GM18907 (cell line): ENCODE measurements around the gene PDE6G.
A peak's percentile ranks its signal among the peaks of the same experiment; 100 is the strongest.

Source experiments
- ATAC-seq: cut with Tn5 transposase; IDR thresholded peaks from one replicate; pipeline ENCODE4 v1.9.1; 2021; ENCODE audit warnings: mild to moderate bottlenecking, moderate library complexity; ENCODE audit not compliant: unreplicated experiment

The PDE6G gene

DNA sequence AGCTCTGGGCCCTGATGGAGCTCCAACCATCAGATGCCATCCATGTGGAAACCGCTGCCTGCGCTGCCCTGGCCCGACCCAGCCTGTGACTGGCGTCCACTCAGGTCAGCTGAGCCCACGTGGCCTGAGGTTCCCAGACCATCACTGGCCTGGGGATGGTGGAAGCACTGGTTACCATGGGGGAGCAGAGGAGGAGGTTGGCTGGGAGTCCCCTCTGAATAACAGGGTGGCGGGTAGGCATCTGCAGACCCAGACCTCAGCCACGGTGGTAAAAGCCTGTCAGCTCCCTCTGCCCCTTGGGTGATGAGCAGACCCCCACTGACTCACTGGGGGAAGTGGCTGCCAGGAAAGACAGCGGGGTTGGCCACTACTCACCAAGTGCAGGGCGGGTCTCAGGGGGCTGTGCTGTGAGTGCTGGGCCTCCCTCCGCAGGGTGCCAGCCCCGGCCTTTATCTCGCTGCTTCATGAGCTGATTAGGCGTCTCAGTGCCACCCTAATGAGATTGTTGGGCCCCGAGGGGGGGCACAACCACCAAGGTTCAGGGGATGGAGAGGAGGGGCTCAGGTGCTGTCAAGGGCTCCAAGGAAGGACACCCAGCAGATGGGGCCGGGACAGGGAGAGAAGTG, at the start of gene PDE6G:
Gene PDE6G, minus strand, starts transcription at position 425 of the 626 bp plus-strand sequence. CDS start 3,237 bp downstream, outside the sequence.
- no peak for ATAC-seq

DNA sequence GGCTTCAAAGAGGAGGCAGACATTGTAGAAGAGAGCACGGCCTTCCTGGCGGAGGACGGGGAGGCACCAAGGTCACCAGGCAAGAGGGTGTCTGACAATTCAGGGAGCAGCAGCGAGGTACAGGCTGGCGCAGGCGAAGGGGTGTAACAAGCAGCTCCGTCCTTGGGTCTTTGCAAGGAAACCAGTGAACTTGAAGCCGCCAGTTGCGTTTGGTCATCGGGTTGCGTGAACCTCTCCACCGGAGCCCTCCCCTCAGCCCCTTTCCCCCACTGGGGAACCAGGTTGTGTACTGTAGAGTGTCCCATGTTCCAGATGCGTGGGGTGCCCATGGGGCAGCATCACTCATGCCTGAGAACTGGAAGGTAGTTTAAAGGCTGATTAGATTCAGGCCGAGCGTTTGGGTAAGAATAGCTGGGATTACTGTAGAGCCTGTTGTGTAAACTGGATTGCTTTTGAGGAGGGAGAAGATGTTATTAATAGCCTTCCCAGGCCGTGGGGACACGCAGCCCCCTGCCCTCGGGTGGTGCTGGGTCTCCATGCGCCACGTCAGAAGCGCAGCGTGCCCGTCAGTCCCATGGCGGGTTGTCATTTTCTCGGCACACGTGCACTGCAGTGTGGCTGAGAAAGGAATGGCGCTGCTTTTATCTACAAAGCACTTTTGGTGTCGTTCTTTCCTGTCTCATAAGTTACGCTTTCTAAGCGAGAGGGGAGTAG, 49.3 kb upstream of the PDE6G start:
- no peak for ATAC-seq

DNA sequence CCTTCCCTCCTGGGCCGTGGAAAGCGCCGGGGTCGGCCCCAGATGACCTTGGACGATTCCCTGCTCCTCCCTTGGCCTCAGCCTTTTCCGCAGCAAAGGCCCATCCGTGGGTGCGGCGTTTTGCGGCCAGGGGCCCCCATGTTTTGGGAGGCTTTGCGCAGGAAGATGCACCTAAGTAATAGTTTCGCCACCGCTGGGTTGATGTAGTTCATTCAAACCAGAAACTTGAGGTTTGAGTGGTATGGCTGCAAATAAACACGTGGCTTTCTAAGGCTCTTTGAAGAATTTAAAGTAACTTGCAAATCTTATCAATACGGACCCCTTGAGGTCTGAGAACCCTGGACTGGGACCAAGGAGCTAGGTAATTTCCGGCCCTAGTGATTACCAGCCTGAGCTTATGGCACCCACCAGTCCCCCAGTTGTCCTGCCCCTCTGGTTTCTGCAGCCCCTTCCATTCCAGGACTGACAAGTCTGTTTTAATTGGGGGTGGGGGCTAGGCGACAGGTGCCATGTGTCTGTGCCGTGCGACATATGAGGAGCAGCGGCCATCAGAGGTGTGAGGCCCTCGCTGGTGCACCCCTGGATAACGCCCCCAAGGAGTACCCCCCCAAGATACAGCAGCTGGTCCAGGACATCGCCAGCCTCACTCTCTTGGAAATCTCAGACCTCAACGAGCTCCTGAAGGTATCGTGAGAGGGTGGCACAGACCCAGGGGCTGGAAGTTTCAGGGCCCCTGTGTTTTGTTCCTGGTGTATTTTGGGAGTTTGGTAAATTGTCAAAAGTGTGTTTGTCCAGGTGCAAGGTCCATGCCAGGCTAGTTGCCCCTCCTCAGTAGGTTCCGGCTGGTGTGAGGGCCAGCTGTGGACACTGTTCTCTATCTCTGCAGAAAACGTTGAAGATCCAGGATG, 47.7 kb upstream of the PDE6G start:
- peak; percentile 2 for ATAC-seq

DNA sequence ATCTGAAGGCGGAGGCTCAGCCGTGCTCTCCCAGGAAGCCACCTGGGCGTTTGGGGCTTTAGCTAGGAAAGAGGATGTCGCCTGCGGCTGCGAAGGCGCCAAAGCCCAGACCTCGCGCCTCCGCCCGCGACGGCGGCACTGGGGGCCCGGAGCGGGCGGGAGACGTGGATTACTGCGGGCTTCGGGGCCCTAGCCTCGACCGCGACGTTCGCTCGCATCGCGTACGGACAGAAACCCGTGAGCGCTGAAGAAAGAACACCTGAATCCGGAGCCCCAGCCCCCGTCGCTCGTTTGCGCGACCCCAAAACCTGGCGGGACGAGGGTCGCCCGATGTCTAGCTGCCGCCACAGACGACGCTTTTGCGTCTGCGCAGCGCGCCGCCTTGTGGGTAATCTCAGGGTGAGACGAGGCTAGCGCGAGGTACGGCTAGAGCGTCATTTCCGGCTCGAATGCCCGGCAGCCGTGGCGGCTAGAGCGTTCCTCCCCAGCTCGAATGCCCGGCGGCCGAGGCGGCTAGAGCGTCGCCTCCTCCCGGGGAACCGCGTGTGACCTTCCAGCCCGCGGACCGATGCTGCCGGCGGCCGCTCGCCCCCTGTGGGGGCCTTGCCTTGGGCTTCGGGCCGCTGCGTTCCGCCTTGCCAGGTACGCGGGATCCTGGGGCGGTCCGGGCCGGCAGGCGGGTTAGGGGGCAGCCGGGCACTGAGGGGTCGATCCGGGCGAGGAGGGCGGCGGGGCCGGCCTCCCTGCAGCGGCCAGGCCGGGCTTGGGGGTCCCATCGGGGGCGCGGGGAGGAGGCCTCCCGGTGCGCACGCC, 46.8 kb upstream of the PDE6G start, which contains the start of gene MRPL12:
Gene MRPL12, plus strand, starts transcription at position 434 of the 813 bp plus-strand sequence. Its CDS starts 135 bp downstream, at position 569.
- peak; percentile 72 for ATAC-seq

DNA sequence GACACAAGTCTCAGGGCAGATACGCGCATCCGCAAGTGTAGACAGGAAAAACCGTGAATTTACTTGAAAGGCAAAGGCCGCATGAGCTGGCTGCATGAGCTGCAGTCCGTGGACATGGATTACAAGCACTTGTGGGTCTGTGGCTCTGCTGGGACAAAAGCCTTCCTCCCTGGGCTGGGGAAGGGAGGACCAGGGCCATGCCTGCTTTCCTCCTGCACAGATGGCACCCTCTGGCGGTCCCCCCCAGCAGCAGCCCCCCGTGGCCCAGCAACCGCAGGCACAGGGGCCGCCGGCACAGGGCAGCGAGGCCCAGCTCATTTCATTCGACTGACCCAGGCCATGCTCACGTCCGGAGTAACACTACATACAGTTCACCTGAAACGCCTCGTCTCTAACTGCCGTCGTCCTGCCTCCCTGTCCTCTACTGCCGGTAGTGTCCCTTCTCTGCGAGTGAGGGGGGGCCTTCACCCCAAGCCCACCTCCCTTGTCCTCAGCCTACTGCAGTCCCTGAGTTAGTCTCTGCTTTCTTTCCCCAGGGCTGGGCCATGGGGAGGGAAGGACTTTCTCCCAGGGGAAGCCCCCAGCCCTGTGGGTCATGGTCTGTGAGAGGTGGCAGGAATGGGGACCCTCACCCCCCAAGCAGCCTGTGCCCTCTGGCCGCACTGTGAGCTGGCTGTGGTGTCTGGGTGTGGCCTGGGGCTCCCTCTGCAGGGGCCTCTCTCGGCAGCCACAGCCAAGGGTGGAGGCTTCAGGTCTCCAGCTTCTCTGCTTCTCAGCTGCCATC, 45.1 kb upstream of the PDE6G start:
- ATAC-seq, result no peak

DNA sequence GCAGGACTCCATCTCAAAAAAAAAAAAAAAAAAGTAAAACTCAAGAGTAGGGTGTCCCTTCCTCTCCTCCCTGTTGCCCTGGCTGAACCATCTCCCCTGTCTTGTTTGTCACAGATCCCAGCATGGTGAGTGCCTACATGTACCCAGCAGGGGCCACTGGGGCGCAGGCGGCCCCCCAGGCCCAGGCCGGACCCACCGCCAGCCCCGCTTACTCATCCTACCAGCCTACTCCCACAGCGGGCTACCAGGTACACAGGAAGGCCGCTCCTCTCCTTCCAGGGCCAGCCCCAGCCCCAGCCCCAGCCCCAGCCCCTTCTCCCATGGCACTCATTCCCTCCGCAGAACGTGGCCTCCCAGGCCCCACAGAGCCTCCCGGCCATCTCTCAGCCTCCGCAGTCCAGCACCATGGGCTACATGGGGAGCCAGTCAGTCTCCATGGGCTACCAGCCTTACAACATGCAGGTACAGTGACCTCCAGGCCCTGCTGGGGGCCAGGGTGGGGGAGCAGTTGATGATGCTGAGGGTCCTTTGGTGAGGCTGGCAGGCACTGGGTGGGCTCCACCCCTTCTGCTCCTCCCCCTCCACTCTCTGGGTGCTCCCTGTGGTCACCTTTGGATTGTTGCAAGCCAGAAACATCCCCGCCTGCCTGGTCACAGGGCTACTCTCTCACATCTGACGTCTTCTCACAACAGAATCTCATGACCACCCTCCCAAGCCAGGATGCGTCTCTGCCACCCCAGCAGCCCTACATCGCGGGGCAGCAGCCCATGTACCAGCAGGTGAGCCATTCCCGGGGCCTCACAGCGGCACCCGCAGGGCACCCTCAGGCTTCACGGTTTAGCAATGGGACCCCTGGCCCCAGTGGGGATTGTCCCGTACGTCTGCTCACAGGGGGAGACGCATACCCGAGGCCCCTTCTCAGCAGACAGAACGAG, 44.3 kb upstream of the PDE6G start:
- ATAC-seq, result no peak

DNA sequence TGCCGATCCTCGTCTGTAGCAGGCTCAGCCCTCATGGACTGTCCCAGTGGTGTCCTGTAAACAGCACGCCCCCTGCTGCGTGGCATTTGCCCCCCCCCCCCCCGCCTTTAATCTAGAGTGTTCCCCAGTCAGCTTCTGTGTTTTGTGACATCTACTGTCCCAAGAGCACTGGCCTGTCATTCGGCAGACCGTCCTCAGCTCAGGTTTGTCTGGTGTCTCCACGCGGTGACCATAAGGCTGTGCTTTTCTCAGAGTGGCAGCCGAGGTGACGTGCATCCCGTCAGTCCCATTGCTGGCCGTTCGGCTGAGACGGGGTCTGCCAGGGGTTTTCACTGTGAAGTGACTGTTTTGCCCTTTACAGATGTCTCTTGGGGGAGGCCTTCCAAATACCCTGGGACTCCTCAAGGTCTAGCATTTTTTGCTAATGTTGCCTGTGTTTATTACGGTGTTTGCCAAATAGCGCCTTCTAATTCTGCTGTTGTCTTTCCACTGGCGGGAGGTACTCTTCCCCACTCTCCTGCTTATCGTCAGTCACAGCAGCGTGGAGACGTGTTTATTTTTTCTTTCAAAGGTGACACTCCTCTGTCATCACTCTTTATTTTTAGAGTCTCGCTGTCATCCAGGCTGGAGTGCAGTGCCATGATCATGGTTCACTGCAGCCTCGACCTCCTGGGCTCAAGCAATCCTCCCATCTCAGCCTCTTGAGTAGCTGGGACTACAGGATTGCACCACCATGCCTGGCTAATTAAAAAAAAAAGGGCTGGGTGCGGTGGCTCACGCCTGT, 41.1 kb upstream of the PDE6G start:
- no peak for ATAC-seq

DNA sequence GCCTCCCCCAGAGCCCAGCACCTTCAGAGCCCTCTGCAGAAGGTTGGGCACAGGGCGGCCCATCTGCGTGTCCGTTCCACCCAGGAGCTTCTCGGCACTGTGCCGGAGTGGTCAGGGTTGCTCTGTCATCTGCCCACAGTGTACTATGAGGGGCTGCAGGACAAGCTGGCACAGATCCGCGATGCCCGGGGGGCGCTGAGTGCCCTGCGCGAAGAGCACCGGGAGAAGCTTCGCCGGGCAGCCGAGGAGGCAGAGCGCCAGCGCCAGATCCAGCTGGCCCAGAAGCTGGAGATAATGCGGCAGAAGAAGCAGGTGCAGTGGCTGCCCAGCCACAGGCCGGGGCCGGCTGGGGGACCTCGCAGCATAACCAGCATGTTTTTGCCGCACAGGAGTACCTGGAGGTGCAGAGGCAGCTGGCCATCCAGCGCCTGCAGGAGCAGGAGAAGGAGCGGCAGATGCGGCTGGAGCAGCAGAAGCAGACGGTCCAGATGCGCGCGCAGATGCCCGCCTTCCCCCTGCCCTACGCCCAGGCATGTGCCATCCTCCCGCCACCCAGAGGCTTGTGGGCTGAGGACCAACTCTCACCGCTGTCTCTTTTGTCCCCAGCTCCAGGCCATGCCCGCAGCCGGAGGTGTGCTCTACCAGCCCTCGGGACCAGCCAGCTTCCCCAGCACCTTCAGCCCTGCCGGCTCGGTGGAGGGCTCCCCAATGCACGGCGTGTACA, 40.0 kb upstream of the PDE6G start:
- ATAC-seq, result no peak

DNA sequence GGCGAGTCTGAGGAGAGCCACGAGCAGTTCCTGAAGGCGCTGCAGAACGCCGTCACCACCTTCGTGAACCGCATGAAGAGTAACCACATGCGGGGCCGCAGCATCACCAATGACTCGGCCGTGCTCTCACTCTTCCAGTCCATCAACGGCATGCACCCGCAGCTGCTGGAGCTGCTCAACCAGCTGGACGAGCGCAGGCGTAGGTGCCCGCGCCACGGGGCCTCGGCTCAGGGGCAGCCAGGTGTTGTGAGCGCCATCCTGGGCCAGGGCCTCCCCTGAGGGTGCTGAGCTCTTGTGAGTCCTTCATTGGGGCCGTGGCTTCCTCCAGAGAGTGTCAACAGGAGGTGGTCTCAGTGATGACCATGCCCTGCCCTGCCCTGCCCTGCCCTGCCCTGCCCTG, 39.5 kb upstream of the PDE6G start:
- ATAC-seq, result no peak

DNA sequence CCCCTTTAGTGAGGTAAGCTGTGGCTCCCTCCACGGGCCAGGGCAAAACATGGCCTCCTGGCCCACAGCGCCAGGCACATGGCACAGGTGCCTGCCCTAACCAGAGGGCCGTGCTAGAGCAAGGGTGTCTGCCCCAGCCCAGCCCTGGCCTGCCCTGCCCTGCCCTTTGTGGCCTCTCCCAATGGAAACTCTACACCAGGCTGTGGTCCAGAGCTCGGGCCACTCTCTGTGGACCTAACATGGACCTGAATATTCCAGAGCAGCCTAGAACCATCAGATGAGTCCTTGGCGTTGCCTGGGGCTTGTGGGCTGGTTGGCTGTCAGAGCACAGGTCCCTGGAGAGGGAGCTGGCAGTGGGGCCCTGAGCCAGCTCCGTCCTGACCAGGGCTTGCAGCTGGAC, 38.9 kb upstream of the PDE6G start:
- no peak for ATAC-seq

DNA sequence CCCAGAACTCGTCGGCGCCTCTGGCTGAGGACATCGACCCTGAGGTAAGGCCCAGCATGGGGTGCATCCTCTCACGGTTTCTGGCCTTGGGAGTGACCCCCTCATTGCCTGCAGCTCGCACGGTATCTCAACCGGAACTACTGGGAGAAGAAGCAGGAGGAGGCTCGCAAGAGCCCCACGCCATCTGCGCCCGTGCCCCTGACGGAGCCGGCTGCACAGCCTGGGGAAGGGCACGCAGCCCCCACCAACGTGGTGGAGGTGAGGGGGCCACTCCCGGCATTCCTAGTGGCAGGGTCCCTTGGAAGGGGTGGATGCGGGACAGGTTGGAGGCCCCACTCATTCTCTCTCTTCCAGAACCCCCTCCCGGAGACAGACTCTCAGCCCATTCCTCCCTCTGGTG, 38.5 kb upstream of the PDE6G start:
- no peak for ATAC-seq

DNA sequence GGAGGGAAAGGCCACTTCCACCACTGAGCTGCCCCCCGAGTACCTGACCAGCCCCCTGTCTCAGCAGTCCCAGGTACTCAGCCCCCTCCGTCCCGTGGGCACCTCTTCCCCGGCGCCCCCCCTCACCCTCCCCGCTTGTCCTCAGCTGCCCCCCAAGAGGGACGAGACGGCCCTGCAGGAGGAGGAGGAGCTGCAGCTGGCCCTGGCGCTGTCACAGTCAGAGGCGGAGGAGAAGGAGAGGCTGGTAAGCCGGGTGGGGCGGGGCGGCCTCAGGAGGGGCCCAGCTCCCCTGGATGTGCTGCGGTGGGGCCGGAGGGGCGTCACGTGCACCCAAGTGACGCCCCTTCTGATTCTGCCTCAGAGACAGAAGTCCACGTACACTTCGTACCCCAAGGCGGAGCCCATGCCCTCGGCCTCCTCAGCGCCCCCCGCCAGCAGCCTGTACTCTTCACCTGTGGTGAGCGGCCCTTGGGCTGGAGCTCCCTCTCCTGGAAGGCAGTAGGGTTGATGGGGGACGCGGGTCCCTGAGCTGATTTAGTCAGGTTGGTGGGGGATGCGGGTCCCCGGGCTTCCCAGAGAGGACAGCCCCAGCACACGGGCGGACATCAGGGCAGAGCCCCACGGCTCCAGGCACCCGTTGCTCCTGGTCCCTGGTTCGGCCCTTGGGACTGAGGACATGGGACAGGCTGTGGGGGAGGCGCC, 37.3 kb upstream of the PDE6G start:
- ATAC-seq, result no peak

DNA sequence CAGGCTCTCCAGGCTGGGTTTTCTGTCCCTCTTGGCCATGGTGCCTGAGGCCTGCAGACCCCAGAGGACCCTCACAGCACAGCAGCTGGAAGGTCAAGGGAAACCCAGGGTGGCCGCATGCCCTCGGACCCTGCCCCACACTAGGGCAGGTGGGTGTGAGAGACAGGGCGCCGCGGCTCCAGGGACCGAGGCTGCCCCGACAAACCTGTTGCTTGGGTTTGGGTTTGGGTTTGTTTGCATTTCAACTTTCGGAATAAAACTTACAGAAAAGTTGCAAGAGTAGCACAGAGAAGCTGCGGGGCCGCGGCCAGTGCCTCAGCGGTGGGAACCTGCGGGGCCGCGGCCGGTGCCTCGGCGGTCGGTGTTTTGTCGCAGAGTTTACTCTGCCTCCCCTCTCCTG, 35.3 kb upstream of the PDE6G start:
- ATAC-seq, result no peak

DNA sequence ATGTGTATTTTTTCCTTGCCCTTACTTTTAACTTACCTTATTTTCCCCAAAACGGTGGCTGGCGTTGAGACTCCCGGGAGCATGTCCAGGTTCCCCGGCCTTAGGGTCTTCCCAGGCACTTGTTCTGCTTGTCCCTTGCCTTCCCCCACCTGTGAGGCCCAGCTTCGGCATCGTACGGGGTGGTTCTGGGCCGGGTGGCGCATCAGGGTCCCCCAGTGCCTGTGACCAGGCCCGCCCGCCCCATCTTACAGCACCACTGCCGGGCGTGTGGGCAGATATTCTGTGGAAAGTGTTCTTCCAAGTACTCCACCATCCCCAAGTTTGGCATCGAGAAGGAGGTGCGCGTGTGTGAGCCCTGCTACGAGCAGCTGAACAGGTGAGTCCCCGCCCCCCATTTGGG, 34.9 kb upstream of the PDE6G start:
- ATAC-seq, result no peak

DNA sequence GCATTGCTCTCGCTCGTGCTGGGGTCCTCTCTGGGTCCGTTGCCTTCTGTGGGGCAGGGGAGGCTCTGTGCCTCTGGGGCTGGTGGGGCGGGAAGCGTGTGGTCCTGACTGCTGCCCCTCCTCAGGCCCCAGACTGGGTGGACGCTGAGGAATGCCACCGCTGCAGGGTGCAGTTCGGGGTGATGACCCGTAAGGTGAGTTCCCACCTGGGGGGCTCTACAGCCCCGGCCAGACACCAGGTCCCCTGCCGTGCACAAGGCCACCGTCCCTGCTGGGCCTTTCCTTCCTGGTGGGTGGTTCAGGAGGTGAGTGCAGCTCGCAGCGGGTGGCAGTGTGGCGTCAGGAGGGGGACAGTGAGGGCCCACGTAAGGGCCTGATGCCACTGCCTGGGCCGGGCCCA, 34.2 kb upstream of the PDE6G start:
- ATAC-seq, result no peak

DNA sequence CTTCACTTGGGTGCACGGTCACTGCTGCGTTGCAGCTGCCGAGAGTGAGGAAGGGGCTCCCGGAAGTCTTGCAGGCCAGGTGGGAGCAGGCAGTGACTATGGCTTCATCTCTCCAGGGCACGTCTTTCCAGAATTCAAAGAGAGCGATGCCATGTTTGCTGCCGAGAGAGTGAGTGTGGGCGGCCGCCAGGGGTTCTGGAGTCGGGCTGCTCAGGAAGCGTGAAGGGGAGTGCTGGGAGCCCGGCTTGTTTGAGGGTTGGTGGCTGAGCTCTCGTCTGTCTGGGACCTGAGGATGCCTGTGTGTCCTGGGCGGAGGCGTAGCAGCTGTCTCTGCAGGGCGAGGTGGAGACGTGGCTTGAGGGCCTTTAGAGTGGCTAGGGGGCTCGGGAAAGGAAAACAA, 33.7 kb upstream of the PDE6G start:
- ATAC-seq, result no peak

DNA sequence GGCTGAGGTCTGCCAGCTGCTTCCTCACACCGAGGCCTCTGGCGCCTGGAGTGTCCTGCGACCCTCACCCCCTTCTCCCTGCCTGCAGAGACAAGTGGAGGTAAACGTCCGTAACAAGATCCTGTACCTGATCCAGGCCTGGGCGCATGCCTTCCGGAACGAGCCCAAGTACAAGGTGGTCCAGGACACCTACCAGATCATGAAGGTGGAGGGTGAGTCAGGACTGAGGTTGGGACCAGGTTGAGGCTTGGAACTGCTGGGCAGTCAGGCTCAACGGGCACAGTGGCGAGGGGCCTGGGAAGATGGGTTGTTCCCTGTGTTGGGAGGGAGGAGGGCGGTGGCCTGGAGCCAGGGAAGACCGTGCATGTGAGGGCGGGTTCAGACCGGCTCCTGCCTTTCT, 32.3 kb upstream of the PDE6G start:
- ATAC-seq, result no peak
